K562 (cell line): ENCODE data around the gene CXCR6. TPM values are rescaled to one million over a fixed set of nuclear protein-coding genes. Genes with fewer than 3 reads are reported as not detected.

Source experiments
- FOXK2 ChIP-seq, 2 experiments: fragments of 450-650 bp; IDR thresholded peaks in 1 of 2; conservative IDR thresholded peaks in 1 of 2; 2 replicates each; pipeline ENCODE4 v1.6.1; 2016; ENCODE audit warnings: low read depth in 2 of 2, mild to moderate bottlenecking in 1 of 2
- KLF1 ChIP-seq: fragments of 450-650 bp; IDR thresholded peaks from 2 replicates; pipeline ENCODE4 v1.6.1; 2016; ENCODE audit warnings: missing genetic modification characterization, missing compliant biosample characterization
- polyA plus RNA-seq, 8 experiments: library from polyadenylated mRNA; depleted of rRNA in 4 of 8; stranded (reverse) in 5 of 8; unstranded in 3 of 8; fragments of >200 nt; fragmentation: Nextera tagmentation in 2 of 8; fragmentation: Illumina TruSeq in 1 of 8; extraction: Ambion mirVana in 2 of 8; extraction: Trizol in 1 of 8; gene quantifications; 2 replicates each; pipeline versions ENCODE4 v1.2.1 to v1.2.3, GENCODE V29; 2011 to 2014; ENCODE audit warnings: inconsistent platforms in 1 of 8, missing spikeins in 1 of 8
- total RNA-seq, 7 experiments: library from RNA; depleted of rRNA in 6 of 7; stranded (reverse); fragments of >200 nt in 6 of 7; fragmentation: Illumina TruSeq in 2 of 7; extraction: Trizol in 2 of 7; gene quantifications; 2 replicates each; pipeline versions ENCODE4 v1.2.1 to v1.2.3, GENCODE V29; 2011 to 2021; ENCODE audit warnings: low replicate concordance in 1 of 7
- TF ChIP-seq, protein P1 (sequence below), 2 experiments: fragments of 450-650 bp in 1 of 2; sonication (generic) in 1 of 2; formaldehyde crosslinking in 1 of 2; IDR thresholded peaks; 2 replicates each; pipeline versions ENCODE4 v1.7.1 to v1.9.0; 2016 to 2022; ENCODE audit warnings: inconsistent platforms in 1 of 2, mild to moderate bottlenecking in 1 of 2, missing genetic modification reagents in 1 of 2

The CXCR6 gene
- total and polyA plus RNA-seq, 9 of the 15 experiments (the other 6 are each of a cell fraction or from before 2014, with no cell fraction given) = 0.28 TPM; not detected in 8

DNA sequence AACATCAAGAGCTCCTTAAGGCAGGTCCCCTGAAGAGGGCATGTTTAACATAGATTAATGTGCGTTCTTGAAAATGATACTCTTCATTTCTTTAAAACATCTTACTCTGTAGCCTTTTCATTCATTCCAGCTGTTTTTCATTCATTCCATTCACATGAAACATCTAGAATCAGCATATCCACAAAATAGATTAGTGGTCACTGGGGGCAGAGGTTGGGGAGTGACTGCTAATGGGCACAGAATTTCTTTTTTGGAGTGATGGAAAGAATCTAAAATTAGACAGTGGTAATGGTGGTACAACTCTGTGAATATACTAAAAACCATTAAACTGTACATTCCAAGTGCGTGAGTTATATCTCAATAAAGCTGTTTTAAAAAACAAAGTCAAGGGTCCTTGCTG is 15.4 kb upstream of the CXCR6 start (continued):
- TF ChIP-seq, protein P1, sequence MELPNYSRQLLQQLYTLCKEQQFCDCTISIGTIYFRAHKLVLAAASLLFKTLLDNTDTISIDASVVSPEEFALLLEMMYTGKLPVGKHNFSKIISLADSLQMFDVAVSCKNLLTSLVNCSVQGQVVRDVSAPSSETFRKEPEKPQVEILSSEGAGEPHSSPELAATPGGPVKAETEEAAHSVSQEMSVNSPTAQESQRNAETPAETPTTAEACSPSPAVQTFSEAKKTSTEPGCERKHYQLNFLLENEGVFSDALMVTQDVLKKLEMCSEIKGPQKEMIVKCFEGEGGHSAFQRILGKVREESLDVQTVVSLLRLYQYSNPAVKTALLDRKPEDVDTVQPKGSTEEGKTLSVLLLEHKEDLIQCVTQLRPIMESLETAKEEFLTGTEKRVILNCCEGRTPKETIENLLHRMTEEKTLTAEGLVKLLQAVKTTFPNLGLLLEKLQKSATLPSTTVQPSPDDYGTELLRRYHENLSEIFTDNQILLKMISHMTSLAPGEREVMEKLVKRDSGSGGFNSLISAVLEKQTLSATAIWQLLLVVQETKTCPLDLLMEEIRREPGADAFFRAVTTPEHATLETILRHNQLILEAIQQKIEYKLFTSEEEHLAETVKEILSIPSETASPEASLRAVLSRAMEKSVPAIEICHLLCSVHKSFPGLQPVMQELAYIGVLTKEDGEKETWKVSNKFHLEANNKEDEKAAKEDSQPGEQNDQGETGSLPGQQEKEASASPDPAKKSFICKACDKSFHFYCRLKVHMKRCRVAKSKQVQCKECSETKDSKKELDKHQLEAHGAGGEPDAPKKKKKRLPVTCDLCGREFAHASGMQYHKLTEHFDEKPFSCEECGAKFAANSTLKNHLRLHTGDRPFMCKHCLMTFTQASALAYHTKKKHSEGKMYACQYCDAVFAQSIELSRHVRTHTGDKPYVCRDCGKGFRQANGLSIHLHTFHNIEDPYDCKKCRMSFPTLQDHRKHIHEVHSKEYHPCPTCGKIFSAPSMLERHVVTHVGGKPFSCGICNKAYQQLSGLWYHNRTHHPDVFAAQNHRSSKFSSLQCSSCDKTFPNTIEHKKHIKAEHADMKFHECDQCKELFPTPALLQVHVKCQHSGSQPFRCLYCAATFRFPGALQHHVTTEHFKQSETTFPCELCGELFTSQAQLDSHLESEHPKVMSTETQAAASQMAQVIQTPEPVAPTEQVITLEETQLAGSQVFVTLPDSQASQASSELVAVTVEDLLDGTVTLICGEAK (IDR thresholded peaks at IDR 0.05) = no peak
- TF ChIP-seq, protein P1 (CRISPR knock-in tag; IDR thresholded peaks at IDR 0.05) = no peak
- TF ChIP-seq FOXK2 (conservative IDR thresholded peaks at IDR 0.05 in 1 of 2, IDR thresholded peaks at IDR 0.05 in 1 of 2; ENCODE audit: low read depth in 2 of 2) = no peak
- TF ChIP-seq KLF1 = no peak
